BLaER1 treated with 17β-estradiol and CSF1 and Interleukin-3, amounts not matched to agents 10 nM and 100 nM (cell line): Measurements from ENCODE around the gene LCE3C.

Experiments used
- H3K27ac ChIP-seq, 11 experiments: shearing (Covaris generic); formaldehyde crosslinking; 2 replicates each; pipeline ENCODE4 v1.8.1; 2022
- H3K27me3 ChIP-seq, 11 experiments: shearing (Covaris generic); formaldehyde crosslinking; 2 replicates each; pipeline ENCODE4 v1.8.1; 2022
- H3K36me3 ChIP-seq, 11 experiments: shearing (Covaris generic); formaldehyde crosslinking; 2 replicates each; pipeline ENCODE4 v1.8.1; 2022
- H3K4me1 ChIP-seq, 10 experiments: shearing (Covaris generic); formaldehyde crosslinking; 2 replicates each; pipeline ENCODE4 v1.8.1; 2022
- H3K4me2 ChIP-seq, 11 experiments: shearing (Covaris generic); formaldehyde crosslinking; 2 replicates each; pipeline ENCODE4 v1.8.1; 2022
- H3K4me3 ChIP-seq, 10 experiments: shearing (Covaris generic); formaldehyde crosslinking; 2 replicates each; pipeline ENCODE4 v1.8.1; 2022
- H3K9ac ChIP-seq, 11 experiments: shearing (Covaris generic); formaldehyde crosslinking; 2 replicates each; pipeline ENCODE4 v1.8.1; 2022
- H3K9me3 ChIP-seq, 11 experiments: shearing (Covaris generic); formaldehyde crosslinking; replicated peaks in 1 of 11; 2 replicates each; pipeline ENCODE4 v1.8.1; 2022
- H4K20me1 ChIP-seq, 11 experiments: shearing (Covaris generic); formaldehyde crosslinking; 2 replicates each; pipeline ENCODE4 v1.8.1; 2022
- Cebpa-rat ChIP-seq, 11 experiments: shearing (Covaris generic); IDR thresholded peaks; 2 replicates each; pipeline ENCODE4 v1.8.1; 2022

LCE3C gene

DNA sequence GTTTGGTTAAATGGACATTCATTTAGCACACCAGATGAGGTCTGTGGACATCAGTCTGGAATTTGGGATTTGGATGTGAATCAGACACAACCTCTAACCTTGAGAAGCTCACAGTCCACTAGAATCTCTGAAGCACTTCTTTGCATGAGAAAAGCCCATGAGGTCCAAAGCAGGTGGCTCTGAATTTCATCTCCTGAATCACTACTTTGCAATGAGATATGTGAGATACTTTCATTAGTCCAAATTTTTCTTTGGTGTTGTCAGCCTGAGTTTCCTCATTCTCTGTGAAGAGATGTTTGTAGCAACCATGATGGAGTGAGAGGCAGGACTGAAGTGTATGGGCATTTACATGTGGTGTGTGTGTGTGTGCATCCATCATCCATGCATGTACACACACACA, 46.6 kb downstream of the LCE3C start:
- no peaks in the 10 kb centered on the region for H3K36me3 ChIP-seq
- no peak overlapping the region for H3K27ac ChIP-seq
- H3K4me3 ChIP-seq: no peak overlapping the region
- no peaks in the 10 kb centered on the region for H3K27me3 ChIP-seq
- no peak for TF ChIP-seq Cebpa-rat (IDR thresholded peaks at IDR 0.05)
- H3K9ac ChIP-seq: no peak overlapping the region
- no peaks in the 10 kb centered on the region; a peak in 1 of 20 replicates for H3K4me1 ChIP-seq
- H3K9me3 ChIP-seq: no peaks in the 10 kb centered on the region
- no peak overlapping the region for H3K4me2 ChIP-seq
- H4K20me1 ChIP-seq: no peaks in the 10 kb centered on the region
